NCI-H748 (cell line): ENCODE data around the gene RNF187.

Experiments
- DNase-seq: peaks from one replicate; lab custom pipeline; 2025; ENCODE audit not compliant: unreplicated experiment; lab: John Stamatoyannopoulos, UW

The RNF187 gene

GRCh38 chr1:228508840-228509415, 21.7 kb downstream of the RNF187 start:
- no peak for DNase-seq

- DNase-seq, result no peak
Measured at GRCh38 chr1:228510101-228510802, 23.1 kb downstream of the RNF187 start.

GRCh38 chr1:228510803-228511413, 23.7 kb downstream of the RNF187 start:
- no peak for DNase-seq

GRCh38 chr1:228511546-228512445, 24.6 kb downstream of the RNF187 start:
- no peak for DNase-seq

GRCh38 chr1:228512781-228513198, 25.6 kb downstream of the RNF187 start:
- DNase-seq, result no peak

GRCh38 chr1:228513236-228513900, 26.2 kb downstream of the RNF187 start:
- DNase-seq, result no peak

GRCh38 chr1:228514421-228514820, 27.2 kb downstream of the RNF187 start:
- no peak for DNase-seq

- peak; percentile 1 for DNase-seq
Measured at GRCh38 chr1:228515200-228515834, 28.1 kb downstream of the RNF187 start.

- no peak for DNase-seq
Measured at GRCh38 chr1:228517655-228518054, 30.5 kb downstream of the RNF187 start.

GRCh38 chr1:228527596-228527995, 40.4 kb downstream of the RNF187 start:
- no peak for DNase-seq

GRCh38 chr1:228528612-228529011, 41.4 kb downstream of the RNF187 start:
- DNase-seq, result no peak

- no peak for DNase-seq
Measured at GRCh38 chr1:228530086-228530758, 43.0 kb downstream of the RNF187 start.

GRCh38 chr1:228530951-228531731, 44.0 kb downstream of the RNF187 start:
- DNase-seq, result no peak

GRCh38 chr1:228538831-228539230, 51.6 kb downstream of the RNF187 start:
- no peak for DNase-seq

GRCh38 chr1:228540161-228540917, 53.2 kb downstream of the RNF187 start:
- DNase-seq, result no peak

GRCh38 chr1:228541725-228542124, 54.5 kb downstream of the RNF187 start:
- no peak for DNase-seq

- no peak for DNase-seq
Measured at GRCh38 chr1:228542376-228542775, 55.2 kb downstream of the RNF187 start.

- DNase-seq, result no peak
Measured at GRCh38 chr1:228542981-228543380, 55.8 kb downstream of the RNF187 start.
